ENCODE measurements around the gene DSTYK. TPM values are rescaled to one million over a fixed set of nuclear protein-coding genes. Genes with fewer than 3 reads are reported as not detected.

DSTYK gene
- total RNA-seq, 1 donor from 2014 or later = 14.8 TPM

GRCh38 chr1:205228093-205228521 lies 16.6 kb upstream of the DSTYK start:
- H3K36me3 Mint-ChIP-seq (ENCODE audit: low read depth) = no peaks in the 10 kb centered on the region
- H3K9me3 Mint-ChIP-seq = no peaks in the 10 kb centered on the region
- no peak overlapping the region for H3K27ac Mint-ChIP-seq (ENCODE audit: unreplicated experiment)
- no peak for DNase-seq (ENCODE audit: low read depth, low spot score)
- peaks cover 33% of the 10 kb centered on the region for H3K4me1 Mint-ChIP-seq
- peak overlapping the region; percentile 96 for H3K4me3 Mint-ChIP-seq
- no peak for TF ChIP-seq CTCF (conservative IDR thresholded peaks at IDR 0.05)
- peaks cover 30% of the 10 kb centered on the region for H3K27me3 Mint-ChIP-seq (ENCODE audit: low read depth)

DNA sequence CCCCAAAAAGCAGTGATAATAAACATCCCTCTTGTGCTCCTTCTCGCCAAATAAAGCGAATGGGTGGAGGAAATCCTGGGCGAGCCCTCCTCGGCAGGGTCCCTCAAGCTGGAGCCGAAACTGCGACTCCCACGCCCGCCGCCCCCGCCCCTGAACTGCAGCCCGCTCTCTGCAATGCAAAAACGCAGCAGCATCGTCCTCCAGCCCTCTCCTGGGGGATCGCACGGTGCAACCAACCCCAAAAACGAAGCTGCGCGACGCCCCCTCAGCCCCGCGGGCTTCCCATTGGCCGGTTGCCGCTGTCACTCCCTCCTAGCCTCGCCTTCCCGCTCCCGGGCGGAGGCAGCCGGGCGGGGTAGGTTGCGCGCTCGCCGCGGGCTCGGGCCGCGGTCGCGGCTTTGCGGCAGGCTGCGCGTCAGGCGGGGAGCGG lies 16.1 kb upstream of the DSTYK start, which contains the start of gene TMCC2:
TMCC2 (plus strand) TSS at position 363 of the 430 bp plus-strand sequence. CDS start 619 bp downstream, outside the sequence.
- DNase-seq (ENCODE audit: low read depth, low spot score) = peak; percentile 95
- Mint-ChIP-seq H3K27ac (ENCODE audit: unreplicated experiment) (no peak within 1 kb of the TSS), H3K27me3 (ENCODE audit: low read depth) (peaks cover 30% of the 10 kb centered on the region), H3K4me3 (peak within 1 kb of the TSS; percentile 96), H3K4me1 (peaks cover 33% of the 10 kb centered on the region), H3K9me3 (no peaks in the 10 kb centered on the region), H3K36me3 (ENCODE audit: low read depth) (no peaks in the 10 kb centered on the region)
- no peak for TF ChIP-seq CTCF (conservative IDR thresholded peaks at IDR 0.05)

DNA sequence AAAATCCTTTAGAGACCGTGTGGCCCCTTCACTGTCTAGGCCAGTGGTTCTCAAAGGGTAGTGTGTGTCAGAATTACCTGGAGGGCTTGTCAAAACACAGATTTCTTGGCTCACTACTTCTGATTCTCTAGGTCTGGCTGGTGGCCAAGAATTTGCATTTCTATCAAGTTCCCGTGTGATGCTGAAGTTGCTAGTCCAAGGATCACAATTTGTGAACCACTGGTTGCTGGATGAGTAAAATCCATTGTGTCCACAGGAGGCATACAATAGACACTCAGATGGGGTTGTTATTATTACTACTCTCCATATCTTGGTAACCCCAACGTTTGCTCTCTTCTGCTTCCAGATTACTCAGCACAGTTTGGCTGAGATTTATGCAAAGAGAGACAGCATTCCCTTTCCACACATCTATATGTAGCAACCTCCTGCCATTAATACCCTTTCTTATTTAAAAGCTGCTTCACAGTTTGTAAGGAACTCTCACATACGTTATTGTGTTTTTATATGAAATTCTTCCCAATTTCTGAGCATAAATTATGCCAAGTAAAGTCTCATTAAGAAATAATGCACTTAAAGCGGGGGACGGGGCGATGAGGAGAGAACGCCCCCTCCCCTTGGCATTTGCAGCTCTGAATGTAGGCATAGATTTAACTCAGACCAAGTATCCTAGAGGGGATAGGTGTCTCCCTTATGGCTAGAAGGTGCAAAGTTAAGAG lies 15.5 kb upstream of the DSTYK start:
- Mint-ChIP-seq H3K36me3 (ENCODE audit: low read depth) (no peaks in the 10 kb centered on the region), H3K9me3 (no peaks in the 10 kb centered on the region), H3K4me1 (peaks cover 33% of the 10 kb centered on the region), H3K27ac (ENCODE audit: unreplicated experiment) (no peak overlapping the region), H3K27me3 (ENCODE audit: low read depth) (peaks cover 30% of the 10 kb centered on the region), H3K4me3 (peak overlapping the region; percentile 91)
- no peak for TF ChIP-seq CTCF (conservative IDR thresholded peaks at IDR 0.05)
- DNase-seq (ENCODE audit: low read depth, low spot score) = no peak

DNA sequence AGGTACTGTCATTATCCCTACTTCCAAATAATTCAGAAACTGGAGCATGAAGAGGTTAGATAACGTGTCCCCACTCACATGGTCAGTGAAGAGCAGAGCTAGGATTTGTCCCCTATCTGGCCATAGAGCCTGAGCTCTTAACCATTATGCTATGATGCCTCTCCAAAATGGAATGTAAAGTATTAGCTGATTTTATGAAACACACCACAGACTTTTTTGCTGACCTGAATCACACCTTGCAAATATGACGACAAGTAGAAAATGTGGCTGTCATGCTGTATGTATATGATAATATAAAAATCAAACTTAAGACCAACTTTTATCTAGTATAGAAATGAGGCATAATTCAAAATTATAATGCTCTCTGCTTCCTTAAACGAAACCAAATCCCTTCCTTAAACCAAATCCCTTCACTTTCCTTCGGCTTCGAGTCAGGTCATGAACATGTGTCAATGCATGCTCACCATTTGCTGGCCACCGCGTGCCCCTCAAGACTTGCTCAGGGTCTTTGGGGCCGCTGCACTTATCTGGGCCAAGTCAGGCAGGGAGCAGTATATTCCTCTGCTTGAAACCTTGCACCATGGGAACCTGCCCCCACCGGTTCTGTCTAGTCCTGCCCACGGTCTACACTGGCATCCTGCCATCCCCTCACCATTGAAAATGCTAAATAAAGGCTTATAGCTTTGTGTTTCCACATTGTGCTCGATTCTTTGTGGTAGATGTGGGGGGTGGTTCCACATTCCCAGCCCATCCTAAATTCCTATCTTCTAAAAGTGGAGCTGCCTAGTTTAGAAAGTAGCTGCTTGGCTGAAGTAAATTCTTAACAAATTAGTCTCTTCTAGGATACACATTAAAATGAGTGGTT lies 14.6 kb upstream of the DSTYK start:
- TF ChIP-seq CTCF (conservative IDR thresholded peaks at IDR 0.05) = no peak
- H3K36me3 Mint-ChIP-seq (ENCODE audit: low read depth) = no peaks in the 10 kb centered on the region
- no peaks in the 10 kb centered on the region for H3K9me3 Mint-ChIP-seq
- H3K27ac Mint-ChIP-seq (ENCODE audit: unreplicated experiment) = no peak overlapping the region
- H3K4me3 Mint-ChIP-seq = peak overlapping the region; percentile 91
- H3K4me1 Mint-ChIP-seq = peaks cover 33% of the 10 kb centered on the region
- DNase-seq (ENCODE audit: low read depth, low spot score) = no peak
- peaks cover 30% of the 10 kb centered on the region for H3K27me3 Mint-ChIP-seq (ENCODE audit: low read depth)

DNA sequence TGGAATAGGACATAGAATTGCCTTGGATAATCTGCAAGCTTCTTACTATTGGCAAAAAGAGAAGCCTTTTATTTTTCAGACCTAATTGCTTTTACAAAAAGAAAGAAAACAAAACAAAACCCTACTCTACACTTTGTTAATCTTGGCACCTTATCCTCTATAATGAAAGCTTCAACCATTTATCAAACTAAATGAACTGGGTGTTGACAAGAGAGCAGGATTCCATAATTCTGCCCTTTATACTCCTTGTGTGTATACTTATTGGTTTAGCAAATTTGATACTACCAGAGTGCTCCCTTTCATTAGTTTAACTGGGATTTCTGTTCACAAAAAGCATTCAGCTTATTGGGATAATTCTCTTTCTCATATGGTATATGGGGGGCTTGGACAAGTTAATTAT lies 13.2 kb upstream of the DSTYK start:
- Mint-ChIP-seq H3K4me1 (peaks cover 27% of the 10 kb centered on the region), H3K27me3 (ENCODE audit: low read depth) (peaks cover 28% of the 10 kb centered on the region), H3K27ac (ENCODE audit: unreplicated experiment) (no peak overlapping the region), H3K4me3 (no peak overlapping the region), H3K36me3 (ENCODE audit: low read depth) (no peaks in the 10 kb centered on the region), H3K9me3 (no peaks in the 10 kb centered on the region)
- DNase-seq (ENCODE audit: low read depth, low spot score) = no peak
- TF ChIP-seq CTCF (conservative IDR thresholded peaks at IDR 0.05) = no peak
